BLaER1 treated with 17β-estradiol and CSF1 and Interleukin-3, amounts not matched to agents 10 nM and 100 nM (cell line): ENCODE data around the gene DHRS4L2.
"Not testable (repeated sequence)": the region's sequence is repeated elsewhere in the genome, so short reads cannot be mapped to it uniquely, and the experiment has no call there.

ENCODE experiments used
- H3K27ac ChIP-seq, 11 experiments: shearing (Covaris generic); formaldehyde crosslinking; 2 replicates each; pipeline ENCODE4 v1.8.1; 2022
- H3K27me3 ChIP-seq, 11 experiments: shearing (Covaris generic); formaldehyde crosslinking; 2 replicates each; pipeline ENCODE4 v1.8.1; 2022
- H3K36me3 ChIP-seq, 11 experiments: shearing (Covaris generic); formaldehyde crosslinking; 2 replicates each; pipeline ENCODE4 v1.8.1; 2022
- H3K4me1 ChIP-seq, 10 experiments: shearing (Covaris generic); formaldehyde crosslinking; 2 replicates each; pipeline ENCODE4 v1.8.1; 2022
- H3K4me2 ChIP-seq, 11 experiments: shearing (Covaris generic); formaldehyde crosslinking; 2 replicates each; pipeline ENCODE4 v1.8.1; 2022
- H3K4me3 ChIP-seq, 10 experiments: shearing (Covaris generic); formaldehyde crosslinking; 2 replicates each; pipeline ENCODE4 v1.8.1; 2022
- H3K9ac ChIP-seq, 11 experiments: shearing (Covaris generic); formaldehyde crosslinking; 2 replicates each; pipeline ENCODE4 v1.8.1; 2022
- H3K9me3 ChIP-seq, 11 experiments: shearing (Covaris generic); formaldehyde crosslinking; replicated peaks in 1 of 11; 2 replicates each; pipeline ENCODE4 v1.8.1; 2022
- H4K20me1 ChIP-seq, 11 experiments: shearing (Covaris generic); formaldehyde crosslinking; 2 replicates each; pipeline ENCODE4 v1.8.1; 2022
- Cebpa-rat ChIP-seq, 11 experiments: shearing (Covaris generic); IDR thresholded peaks; 2 replicates each; pipeline ENCODE4 v1.8.1; 2022

The DHRS4L2 gene

GRCh38 chr14:23988607-23989363, at the start of gene DHRS4L2:
Gene DHRS4L2, plus strand, starts transcription at chr14:23988929. Its CDS starts 19 bp downstream, at chr14:23988948.
- H3K27me3 ChIP-seq, H3K36me3 ChIP-seq, H4K20me1 ChIP-seq, H3K9me3 ChIP-seq: not testable (repeated sequence)
- peaks cover 18 to 67% (median 42%) of the 10 kb centered on the region in 10 experiments for H3K4me1 ChIP-seq
- H3K4me3 ChIP-seq = peak within 1 kb of the TSS; percentile 49 to 74 (median 62)
- peak within 1 kb of the TSS; percentile 62 to 83 (median 79) for H3K9ac ChIP-seq
- peak within 1 kb of the TSS in 10 of 11 experiments; percentile 53 to 81 (median 74); a peak in 21 of 22 replicates for H3K27ac ChIP-seq
- H3K4me2 ChIP-seq = peak within 1 kb of the TSS; percentile 87 to 99 (median 95)

DNA sequence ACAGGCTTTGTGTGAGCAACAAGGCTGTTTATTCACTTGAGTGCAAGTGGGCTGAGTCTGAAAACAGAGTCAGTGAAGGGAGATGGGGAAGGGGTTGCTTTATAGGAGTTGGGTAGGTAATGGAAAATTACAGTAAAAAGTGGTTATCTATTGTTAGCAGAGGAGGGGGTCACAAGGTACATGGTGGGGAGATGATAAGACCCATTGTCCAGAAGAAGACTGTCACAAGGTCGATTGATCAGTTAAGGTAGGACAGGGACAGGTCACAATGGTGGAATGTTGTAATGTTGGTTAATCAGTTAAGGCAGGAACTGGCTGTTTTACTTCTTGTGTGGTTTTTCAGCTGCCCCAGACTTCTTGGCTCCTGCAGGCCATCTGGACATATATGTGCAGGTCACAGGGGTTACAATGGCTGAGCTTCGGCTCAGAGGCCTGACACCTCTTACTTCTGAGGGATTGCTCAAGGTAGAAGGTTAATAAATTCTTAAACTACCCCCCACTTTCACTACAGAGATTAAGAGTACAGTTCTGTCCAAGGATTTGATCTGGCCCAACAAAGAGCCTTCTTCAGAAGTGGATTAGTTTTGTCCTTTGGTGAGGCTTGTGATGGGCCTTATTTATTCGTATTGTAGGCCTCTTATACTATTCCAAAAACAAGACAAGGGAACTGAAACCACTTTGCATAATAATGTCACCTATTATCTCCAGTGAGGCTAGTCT, 49.0 kb upstream of the DHRS4L2 start:
- no peaks in the 10 kb centered on the region for H4K20me1 ChIP-seq
- no peaks in the 10 kb centered on the region for H3K4me1 ChIP-seq
- H3K4me3 ChIP-seq = no peak overlapping the region
- TF ChIP-seq Cebpa-rat (IDR thresholded peaks at IDR 0.05) = no peak
- H3K27ac ChIP-seq = no peak overlapping the region
- H3K4me2 ChIP-seq = no peak overlapping the region
- H3K36me3 ChIP-seq = peaks cover 6 to 26% (median 18%) of the 10 kb centered on the region in 11 experiments; a peak in 16 of 22 replicates
- no peak overlapping the region for H3K9ac ChIP-seq
- H3K9me3 ChIP-seq = peaks cover 0 to 20% (median 5%) of the 10 kb centered on the region in 11 experiments; a peak in 10 of 22 replicates
- no peaks in the 10 kb centered on the region for H3K27me3 ChIP-seq

DNA sequence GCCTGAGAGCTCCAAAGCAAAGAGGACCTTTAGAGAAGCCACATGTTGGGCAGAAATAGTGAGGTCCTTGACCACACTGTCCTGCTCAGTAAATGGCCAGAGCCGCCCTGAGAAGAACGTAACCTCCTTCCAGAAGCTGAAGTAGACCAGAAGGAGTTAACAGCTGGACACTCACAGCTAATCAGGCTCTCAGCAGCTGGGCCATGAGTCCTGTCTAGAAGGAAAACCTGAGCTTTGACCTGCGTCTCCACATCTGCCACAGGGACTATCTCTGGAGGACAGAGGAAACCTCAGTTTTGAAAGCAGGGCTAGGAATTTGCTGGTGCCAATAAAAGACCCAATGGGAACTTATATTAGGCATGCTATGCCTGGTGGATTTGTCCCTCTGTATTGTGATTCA, 47.5 kb upstream of the DHRS4L2 start:
- H3K4me2 ChIP-seq = no peak overlapping the region
- H3K4me3 ChIP-seq = no peak overlapping the region
- no peaks in the 10 kb centered on the region for H4K20me1 ChIP-seq
- TF ChIP-seq Cebpa-rat (IDR thresholded peaks at IDR 0.05) = no peak
- H3K27ac ChIP-seq = no peak overlapping the region
- no peaks in the 10 kb centered on the region for H3K27me3 ChIP-seq
- H3K9ac ChIP-seq = no peak overlapping the region
- peaks cover 0 to 29% (median 5%) of the 10 kb centered on the region in 11 experiments; a peak in 11 of 22 replicates for H3K9me3 ChIP-seq
- H3K4me1 ChIP-seq = no peaks in the 10 kb centered on the region
- H3K36me3 ChIP-seq = peaks cover 6 to 26% (median 18%) of the 10 kb centered on the region in 11 experiments; a peak in 16 of 22 replicates

GRCh38 chr14:23941669-23942068, 47.1 kb upstream of the DHRS4L2 start:
- Histone ChIP-seq H3K9me3 (peaks cover 0 to 29% (median 5%) of the 10 kb centered on the region in 11 experiments; a peak in 12 of 22 replicates), H4K20me1 (no peaks in the 10 kb centered on the region), H3K36me3 (peaks cover 6 to 26% (median 18%) of the 10 kb centered on the region in 11 experiments; a peak in 16 of 22 replicates), H3K27me3 (no peaks in the 10 kb centered on the region), H3K4me2 (no peak overlapping the region), H3K27ac (no peak overlapping the region), H3K9ac (no peak overlapping the region), H3K4me3 (no peak overlapping the region), H3K4me1 (no peaks in the 10 kb centered on the region)
- no peak for TF ChIP-seq Cebpa-rat (IDR thresholded peaks at IDR 0.05)

GRCh38 chr14:23942587-23942986, 46.1 kb upstream of the DHRS4L2 start:
- Histone ChIP-seq H3K9ac (no peak overlapping the region), H3K4me3 (no peak overlapping the region), H3K4me2 (no peak overlapping the region), H3K36me3 (peaks cover 6 to 26% (median 18%) of the 10 kb centered on the region in 11 experiments; a peak in 16 of 22 replicates), H3K9me3 (peaks cover 0 to 34% (median 9%) of the 10 kb centered on the region in 11 experiments; a peak in 13 of 22 replicates), H3K4me1 (no peaks in the 10 kb centered on the region), H4K20me1 (no peaks in the 10 kb centered on the region), H3K27me3 (no peaks in the 10 kb centered on the region), H3K27ac (no peak overlapping the region)
- no peak for TF ChIP-seq Cebpa-rat (IDR thresholded peaks at IDR 0.05)

DNA sequence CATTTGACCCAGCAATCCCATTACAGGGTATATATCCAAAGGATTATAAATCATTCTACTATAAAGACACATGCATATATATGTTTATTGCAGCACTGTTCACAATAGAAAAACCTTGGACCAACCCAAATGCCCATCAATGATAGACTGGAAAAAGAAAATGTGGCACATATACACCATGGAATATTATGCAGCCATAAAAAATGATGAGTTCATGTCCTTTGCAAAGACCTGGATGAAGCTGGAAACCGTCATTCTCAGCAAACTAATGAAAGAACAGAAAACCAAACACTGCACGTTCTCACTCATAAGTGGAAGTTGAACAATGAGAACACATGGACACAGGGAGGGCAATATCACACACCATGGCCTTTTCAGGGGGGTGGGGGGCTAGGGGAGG, 39.7 kb upstream of the DHRS4L2 start:
- H3K36me3 ChIP-seq, H3K4me2 ChIP-seq, H3K9ac ChIP-seq, H3K27me3 ChIP-seq, H4K20me1 ChIP-seq, H3K4me3 ChIP-seq, H3K27ac ChIP-seq: not testable (repeated sequence)
- Histone ChIP-seq H3K4me1 (peaks cover 5 to 11% (median 7%) of the 10 kb centered on the region in 10 experiments; a peak in 18 of 20 replicates), H3K9me3 (peaks cover 27 to 64% (median 41%) of the 10 kb centered on the region in 11 experiments)

- no peak overlapping the region for H3K27ac ChIP-seq
Measured at GRCh38 chr14:23950411-23951135, 38.2 kb upstream of the DHRS4L2 start.

DNA sequence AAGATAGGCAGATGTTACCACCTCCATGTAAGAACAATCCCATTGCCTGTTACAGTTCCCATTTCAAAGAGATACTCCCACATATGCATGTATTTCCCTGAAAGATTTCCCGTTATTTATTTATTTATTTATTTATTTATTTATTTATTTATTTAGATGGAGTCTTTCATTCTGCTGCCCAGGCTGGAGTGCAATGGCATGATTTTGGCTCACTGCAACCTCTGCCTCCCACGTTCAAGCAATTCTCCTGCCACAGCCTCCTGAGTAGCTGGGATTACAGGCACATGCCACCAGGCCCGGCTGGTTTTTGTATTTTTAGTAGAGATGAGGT, 37.6 kb upstream of the DHRS4L2 start:
- not testable (repeated sequence) for H3K27me3 ChIP-seq, H3K9ac ChIP-seq, H4K20me1 ChIP-seq, H3K27ac ChIP-seq, H3K4me2 ChIP-seq
- H3K9me3 ChIP-seq = peaks cover 27 to 52% (median 40%) of the 10 kb centered on the region in 11 experiments
- H3K36me3 ChIP-seq = peaks cover 0 to 13% (median 2%) of the 10 kb centered on the region in 11 experiments; a peak in 5 of 22 replicates
- peaks cover 14 to 20% (median 17%) of the 10 kb centered on the region in 10 experiments; a peak in 19 of 20 replicates for H3K4me1 ChIP-seq
- 0 out of 20 replicates have a peak overlapping the region, but pooled peaks of 1 of the 10 experiments have one; percentile 13 for H3K4me3 ChIP-seq

More at GRCh38 chr14:23950411-23951135, 38.2 kb upstream of the DHRS4L2 start:
- Histone ChIP-seq H3K27me3 (no peaks in the 10 kb centered on the region), H3K9ac (no peak overlapping the region), H3K4me3 (0 out of 20 replicates have a peak overlapping the region, but pooled peaks of 1 of the 10 experiments have one; percentile 13), H3K36me3 (peaks cover 0 to 8% (median 0%) of the 10 kb centered on the region in 11 experiments; a peak in 4 of 22 replicates), H3K4me1 (peaks cover 14 to 20% (median 17%) of the 10 kb centered on the region in 10 experiments; a peak in 19 of 20 replicates), H3K4me2 (no peak overlapping the region), H3K9me3 (peaks cover 27 to 52% (median 40%) of the 10 kb centered on the region in 11 experiments), H4K20me1 (no peaks in the 10 kb centered on the region)
- no peak for TF ChIP-seq Cebpa-rat (IDR thresholded peaks at IDR 0.05)
